ENCODE results near the gene RANBP2. TPM values are rescaled to one million over a fixed set of nuclear protein-coding genes. Genes with fewer than 3 reads are reported as not detected.

Gene RANBP2
- total RNA-seq, 1 experiment from 2014 or later = 91.4 TPM

GRCh38 chr2:108778857-108779256 lies 59.6 kb downstream of the RANBP2 start:
- no peak overlapping the region for H2BK15ac ChIP-seq (ENCODE audit: low read depth, low read length)
- no peak overlapping the region for H3K4ac ChIP-seq (ENCODE audit: low read depth, low read length)
- Mint-ChIP-seq H3K9me3 (no peaks in the 10 kb centered on the region), H3K27ac (peak overlapping the region in 1 of 3 experiments; percentile 11; a peak in 1 of 7 replicates), H3K27me3 (ENCODE audit: low read depth) (no peaks in the 10 kb centered on the region), H3K36me3 (ENCODE audit: insufficient read depth in 1 of 3, low read depth in 3 of 3) (peaks cover 19 to 71% (median 55%) of the 10 kb centered on the region in 3 experiments; a peak in 6 of 7 replicates), H3K4me3 (no peak overlapping the region), H3K4me1 (no peaks in the 10 kb centered on the region)
- H3K27me3 ChIP-seq (ENCODE audit: insufficient read depth, low read length) = no peaks in the 10 kb centered on the region
- no peaks in the 10 kb centered on the region for H3K79me2 ChIP-seq (ENCODE audit: insufficient read depth, low read length)
- no peak overlapping the region for H2BK20ac ChIP-seq (ENCODE audit: low read depth, low read length, poor library complexity, severe bottlenecking)
- H2BK12ac ChIP-seq (ENCODE audit: insufficient read length, low read depth, low read length) = no peak overlapping the region
- H4K91ac ChIP-seq (ENCODE audit: insufficient read length, low read depth, low read length) = no peak overlapping the region
- no peaks in the 10 kb centered on the region for H3K4me1 ChIP-seq (ENCODE audit: insufficient read depth, low read length)
- no peaks in the 10 kb centered on the region for H4K20me1 ChIP-seq (ENCODE audit: control insufficient read depth, insufficient read depth, insufficient read length)
- H3K9ac ChIP-seq (ENCODE audit: extremely low read depth, insufficient read length, low read length) = no peak overlapping the region
- no peak overlapping the region for H4K5ac ChIP-seq (ENCODE audit: insufficient read length, low read depth, low read length)
- H3K4me2 ChIP-seq (ENCODE audit: insufficient read depth, insufficient read length, low read length) = no peak overlapping the region
- no peak overlapping the region for H3K18ac ChIP-seq (ENCODE audit: insufficient read length, low read depth, low read length)
- DNase-seq = no peak
- H3K9me3 ChIP-seq (ENCODE audit: control insufficient read depth, low read depth, low read length) = no peaks in the 10 kb centered on the region
- no peak overlapping the region for H3K23ac ChIP-seq (ENCODE audit: insufficient read length, low read depth, low read length)
- no peak overlapping the region for H3K14ac ChIP-seq (ENCODE audit: insufficient read depth, low read length)
- no peak overlapping the region for H2AFZ ChIP-seq (ENCODE audit: low read length)
- no peaks in the 10 kb centered on the region for H3K23me2 ChIP-seq (ENCODE audit: insufficient read length, low read depth, low read length, poor library complexity, severe bottlenecking)
- H2AK5ac ChIP-seq (ENCODE audit: insufficient read length, low read length) = no peak overlapping the region
- no peak overlapping the region for H3K27ac ChIP-seq (ENCODE audit: insufficient read length, low read depth, low read length)
- no peak overlapping the region for H3K56ac ChIP-seq (ENCODE audit: insufficient read length, low read depth, low read length)
- no peak overlapping the region for H2BK120ac ChIP-seq (ENCODE audit: low read depth, low read length, poor library complexity, severe bottlenecking)
- no peak overlapping the region for H3T11ph ChIP-seq (ENCODE audit: low read length)
- no peak overlapping the region for H4K8ac ChIP-seq (replicated peaks; ENCODE audit: insufficient read length, low read depth, low read length)
- no peak overlapping the region for H2BK5ac ChIP-seq (ENCODE audit: insufficient read length, low read length)
- no CpG with 5 or more reads among the region's 2 CpGs for WGBS (ENCODE audit: extremely low coverage, insufficient read length, low lambda C conversion rate)
- no peak for TF ChIP-seq CTCF (conservative IDR thresholded peaks at IDR 0.05)
- no peaks in the 10 kb centered on the region for H3K79me1 ChIP-seq (ENCODE audit: insufficient read depth, low read depth, low read length, poor library complexity, severe bottlenecking)

All from H9 (cell line).